SK-N-SH (cell line): ENCODE measurements around the gene PDS5B. TPM values are rescaled to one million over a fixed set of nuclear protein-coding genes. Genes with fewer than 3 reads are reported as not detected.

Source experiments
- CTCF ChIA-PET: fragments of 300-600, 350-600 bp; formaldehyde crosslinking; extraction: SDS; loops from one replicate; lab custom pipeline; 2021; lab: Yijun Ruan, JAX
- POLR2A ChIA-PET: fragments of 350-600 bp; sonication (Branson Sonifier 250); formaldehyde crosslinking; extraction: SDS; loops from one replicate; lab custom pipeline; 2020; ENCODE audit warnings: antibody characterized with exemption, inconsistent platforms; lab: Yijun Ruan, JAX
- DNase-seq: peaks from one replicate; pipeline ENCODE4 v3.0.0; 2012
- H2AFZ ChIP-seq: fragments of 200-600 bp; sonication (generic); 2 replicates; pipeline ENCODE4 v1.8.1; 2016; ENCODE audit warnings: antibody characterized with exemption, mild to moderate bottlenecking, low read depth
- H3F3A ChIP-seq: fragments of 200-600 bp; sonication (generic); replicated peaks from 2 replicates; pipeline ENCODE3; 2016; ENCODE audit warnings: antibody characterized with exemption, mild to moderate bottlenecking; ENCODE audit not compliant: insufficient read depth
- H3K27ac ChIP-seq, 2 experiments: fragments of 200-500 bp in 1 of 2; fragments of 200-600 bp in 1 of 2; sonication (Bioruptor generic) in 1 of 2; sonication (generic), shearing (Covaris generic) in 1 of 2; 2 replicates each; pipeline versions ENCODE4 v1.5.1 to v1.6.1; 2014 to 2016; ENCODE audit warnings: low read depth in 2 of 2, inconsistent platforms in 1 of 2, low read length in 1 of 2, mild to moderate bottlenecking in 1 of 2, mixed read lengths in 1 of 2
- H3K27me3 ChIP-seq: fragments of 200-600 bp; sonication (generic), shearing (Covaris generic); 2 replicates; pipeline ENCODE4 v1.6.1; 2016; ENCODE audit warnings: mixed run types; ENCODE audit not compliant: insufficient read depth
- H3K36me3 ChIP-seq, 2 experiments: fragments of 200-500 bp in 1 of 2; fragments of 200-600 bp in 1 of 2; sonication (Bioruptor generic) in 1 of 2; sonication (generic) in 1 of 2; replicated peaks in 1 of 2; 2 replicates each; pipeline versions ENCODE3 to v1.5.1; 2014 to 2016; ENCODE audit warnings: low read length in 1 of 2, mild to moderate bottlenecking in 1 of 2; ENCODE audit not compliant: insufficient read depth in 2 of 2, control insufficient read depth in 1 of 2
- H3K4me1 ChIP-seq, 2 experiments: fragments of 200-500 bp in 1 of 2; fragments of 200-600 bp in 1 of 2; sonication (Bioruptor generic) in 1 of 2; sonication (generic), shearing (Covaris generic) in 1 of 2; 2 replicates each; pipeline versions ENCODE4 v1.5.1 to v1.6.1; 2014 to 2016; ENCODE audit warnings: low read depth in 1 of 2, low read length in 1 of 2, mixed run types in 1 of 2; ENCODE audit not compliant: insufficient read depth in 2 of 2, control insufficient read depth in 1 of 2
- H3K4me2 ChIP-seq: fragments of 200-600 bp; sonication (generic), shearing (Covaris generic); 2 replicates; pipeline ENCODE4 v1.6.1; 2017; ENCODE audit warnings: mixed run types
- H3K4me3 ChIP-seq, 2 experiments: fragments of 200-500 bp in 1 of 2; fragments of 200-600 bp in 1 of 2; sonication (Bioruptor generic) in 1 of 2; sonication (generic), shearing (Covaris generic) in 1 of 2; 2 replicates each; pipeline versions ENCODE4 v1.5.1 to v1.8.1; 2014 to 2016; ENCODE audit warnings: low read depth in 2 of 2, inconsistent platforms in 1 of 2, low read length in 1 of 2, mild to moderate bottlenecking in 1 of 2, mixed read lengths in 1 of 2, moderate library complexity in 1 of 2
- H3K79me2 ChIP-seq: fragments of 200-600 bp; sonication (generic); 2 replicates; pipeline ENCODE4 v1.8.1; 2017; ENCODE audit warnings: mild to moderate bottlenecking; ENCODE audit not compliant: insufficient read depth
- H3K9ac ChIP-seq: fragments of 200-600 bp; sonication (generic); 2 replicates; pipeline ENCODE4 v1.6.1; 2017; ENCODE audit warnings: mixed run types
- H3K9me2 ChIP-seq: fragments of 200-600 bp; sonication (generic); 2 replicates; pipeline ENCODE4 v1.6.1; 2017; ENCODE audit warnings: mixed run types
- H3K9me3 ChIP-seq: fragments of 200-600 bp; sonication (generic); 2 replicates; pipeline ENCODE4 v1.6.1; 2017; ENCODE audit warnings: mixed run types, mild to moderate bottlenecking, moderate library complexity
- H4K20me1 ChIP-seq: fragments of 200-600 bp; sonication (generic); 2 replicates; pipeline ENCODE4 v1.6.1; 2017; ENCODE audit warnings: mild to moderate bottlenecking, mixed run types; ENCODE audit not compliant: insufficient read depth
- FOSL2 ChIP-seq: IDR thresholded peaks from 2 replicates; pipeline ENCODE4 v1.4.0; 2012; ENCODE audit warnings: low read depth, mild to moderate bottlenecking, moderate library complexity, borderline replicate concordance
- FOXJ3 ChIP-seq: sonication (generic); formaldehyde crosslinking; IDR thresholded peaks from 2 replicates; pipeline ENCODE4 v1.5.1; 2020; ENCODE audit warnings: mild to moderate bottlenecking, missing genetic modification reagents
- GATA2 ChIP-seq: sonication (generic); formaldehyde crosslinking; IDR thresholded peaks from 2 replicates; pipeline ENCODE4 v1.5.0; 2020; ENCODE audit warnings: mild to moderate bottlenecking, missing genetic modification reagents
- IRF3 ChIP-seq: fragments of 150-350 bp; IDR thresholded peaks from 2 replicates; pipeline ENCODE4 v1.6.1; 2016; ENCODE audit warnings: mild to moderate bottlenecking, low read depth, low read length
- MEF2A ChIP-seq: IDR thresholded peaks from 2 replicates; pipeline ENCODE4 v1.4.0; 2012; ENCODE audit warnings: low read depth, borderline replicate concordance
- PBX3 ChIP-seq: IDR thresholded peaks from 2 replicates; pipeline ENCODE4; 2012
- POLR2AphosphoS5 ChIP-seq: IDR thresholded peaks from 2 replicates; pipeline ENCODE4 v1.6.1; 2012; ENCODE audit warnings: low read depth, low read length
- RCOR1 ChIP-seq: fragments of 150-350 bp; IDR thresholded peaks from 2 replicates; pipeline ENCODE4 v1.6.1; 2017; ENCODE audit warnings: antibody characterized with exemption, low read length
- REST ChIP-seq: IDR thresholded peaks from 2 replicates; pipeline ENCODE4 v1.6.1; 2012; ENCODE audit warnings: mild to moderate bottlenecking, low read depth, low read length, moderate library complexity
- SMC3 ChIP-seq: IDR thresholded peaks from 2 replicates; pipeline ENCODE4 v1.6.1; 2012; ENCODE audit warnings: low read depth, low read length, improper control_type of control experiment
- TAF1 ChIP-seq: IDR thresholded peaks from 2 replicates; pipeline ENCODE4 v1.6.1; 2012; ENCODE audit warnings: low read depth, mild to moderate bottlenecking, low read length, moderate library complexity, borderline replicate concordance
- TCF12 ChIP-seq: IDR thresholded peaks from 2 replicates; pipeline ENCODE4 v1.4.0; 2012
- TEAD4 ChIP-seq: IDR thresholded peaks from 2 replicates; pipeline ENCODE4 v1.4.0; 2012; ENCODE audit warnings: mild to moderate bottlenecking, borderline replicate concordance; ENCODE audit not compliant: insufficient read depth
- USF1 ChIP-seq: IDR thresholded peaks from 2 replicates; pipeline ENCODE4 v1.4.0; 2012; ENCODE audit warnings: low read depth, borderline replicate concordance
- ZBTB33 ChIP-seq: IDR thresholded peaks from 2 replicates; pipeline ENCODE4 v1.4.0; 2012; ENCODE audit warnings: low read depth, borderline replicate concordance
- WGBS: methylation state at CpG from one replicate; pipeline ENCODE4 v1.1.6; 2017; ENCODE audit warnings: low lambda C conversion rate; 5-methylcytosine and 5-hydroxymethylcytosine counted together
- polyA plus RNA-seq, 3 experiments: library from polyadenylated mRNA; depleted of rRNA; stranded (reverse); fragments of >200 nt; gene quantifications; 2 replicates each; pipeline ENCODE4 v1.2.3, GENCODE V29; 2012

The PDS5B gene
- polyA plus RNA-seq, 1 of the 3 experiments (the other 2 are of a cell fraction): 3.8 TPM

- no peak for TF ChIP-seq ZBTB33
Measured at GRCh38 chr13:32595306-32595705, 9.1 kb downstream of the PDS5B start (continued).

- WGBS: 96% methylated on average over 2 of the region's 2 CpGs
- Histone ChIP-seq H4K20me1 (peaks cover 34% of the 10 kb centered on the region; the same call in 1 of the 2 replicates), H3K36me3 (peaks cover 0 to 9% of the 10 kb centered on the region in 2 experiments), H2AFZ (no peak overlapping the region), H3K79me2 (peaks cover 100% of the 10 kb centered on the region), H3F3A (no peaks in the 10 kb centered on the region), H3K9me2 (no peaks in the 10 kb centered on the region), H3K9ac (no peak overlapping the region), H3K4me2 (no peak overlapping the region), H3K4me1 (no peaks in the 10 kb centered on the region), H3K27ac (no peak overlapping the region), H3K4me3 (no peak overlapping the region), H3K9me3 (no peaks in the 10 kb centered on the region), H3K27me3 (no peaks in the 10 kb centered on the region)
- POLR2A ChIA-PET: no interaction called here
- no peak for TF ChIP-seq GATA2 (CRISPR knock-in tag)
- no peak for TF ChIP-seq TCF12
- no peak for TF ChIP-seq TEAD4
- no peak for TF ChIP-seq FOSL2
- TF ChIP-seq POLR2AphosphoS5: no peak
- no peak for TF ChIP-seq PBX3
- no peak for TF ChIP-seq RCOR1
- TF ChIP-seq IRF3: no peak
- no peak for TF ChIP-seq MEF2A
- no peak for TF ChIP-seq USF1
- no peak for TF ChIP-seq FOXJ3 (CRISPR knock-in tag)
- no peak for TF ChIP-seq REST
- TF ChIP-seq SMC3: no peak
- no peak for TF ChIP-seq TAF1
- no peak for DNase-seq
- CTCF ChIA-PET: interaction anchor here (1.2 to 1.9 kb wide), 3 partner anchors 13 to 39 kb away, joined by 5 to 10 read pairs (median 6); no protein-coding TSS in a partner anchor
Measured at GRCh38 chr13:32600890-32601289, 14.6 kb downstream of the PDS5B start.
